Gastrocnemius medialis (tissue), 4 donors: ENCODE data around the gene CDCA4.

Experiments
- CTCF ChIP-seq, 5 experiments: fragments of 450-650 bp in 3 of 5; fragments of 200-600 bp in 2 of 5; sonication (generic) in 2 of 5; IDR thresholded peaks in 4 of 5; conservative IDR thresholded peaks in 1 of 5; 1 replicate in 4 of 5; 2 replicates in 1 of 5; pipeline ENCODE4 v1.5.1; 2016 to 2019; ENCODE audit warnings: antibody characterized with exemption in 5 of 5, mild to moderate bottlenecking in 3 of 5, moderate library complexity in 3 of 5
- POLR2A ChIP-seq, 2 donors: fragments of 450-650 bp; IDR thresholded peaks; one replicate each; pipeline ENCODE4 v1.6.1; 2017; ENCODE audit warnings: antibody characterized with exemption in 2 of 2, mild to moderate bottlenecking in 2 of 2, moderate library complexity in 2 of 2

DNA sequence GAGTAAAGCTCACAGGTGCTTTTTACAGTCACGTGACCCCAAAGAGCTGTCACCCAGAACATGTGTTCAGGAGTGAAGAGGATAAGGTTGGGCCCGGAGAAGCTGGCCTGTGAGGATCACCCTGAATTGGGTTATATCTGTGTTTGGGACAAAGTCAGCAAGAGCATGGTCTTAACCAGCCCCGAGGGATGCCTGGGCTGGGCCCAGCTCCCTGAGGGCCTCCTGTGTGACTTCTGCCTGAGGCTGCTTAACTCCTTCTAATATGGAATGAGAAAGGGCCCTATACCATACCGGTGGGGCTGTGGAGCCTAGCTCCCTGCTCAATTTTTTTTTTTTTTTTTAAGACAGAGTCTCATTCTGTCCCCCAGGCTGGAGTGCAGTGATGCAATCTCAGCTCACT lies 2.5 kb downstream of the CDCA4 start:
- no peak for TF ChIP-seq CTCF (IDR thresholded peaks at IDR 0.05 in 4 of 5, conservative IDR thresholded peaks at IDR 0.05 in 1 of 5)
- TF ChIP-seq POLR2A (IDR thresholded peaks at IDR 0.05), result no peak
